H1 (cell line): ENCODE measurements around the gene RCBTB2. TPM values are rescaled to one million over a fixed set of nuclear protein-coding genes. Genes with fewer than 3 reads are reported as not detected.

Source experiments
- CTCF ChIA-PET: fragments of 300-600 bp; sonication (Branson Sonifier 250); formaldehyde crosslinking; loops from one replicate; lab custom pipeline; 2021; ENCODE audit not compliant: partially characterized antibody; lab: Charles Lee
- POLR2A ChIA-PET: fragments of 300-600 bp; sonication (Branson Sonifier 250); formaldehyde crosslinking; loops from one replicate; lab custom pipeline; 2021; ENCODE audit warnings: inconsistent platforms; ENCODE audit not compliant: partially characterized antibody; lab: Charles Lee
- DNase-seq, 2 experiments: peaks; one replicate each; pipeline versions ENCODE4 v3.0.0 to v3.0.0-alpha.2; 2010 to 2022; ENCODE audit warnings: low spot score in 2 of 2, low read depth in 1 of 2, mixed read lengths in 1 of 2
- FAIRE-seq: peaks from 2 replicates; lab custom pipeline; 2011; peaks lifted over from hg19 to GRCh38; lab: Jason Lieb, UNC
- H2AFZ ChIP-seq: 2 replicates; pipeline ENCODE4 v1.8.1; 2012; ENCODE audit warnings: low read length, inconsistent platforms
- H2AK5ac ChIP-seq: 2 replicates; pipeline ENCODE4 v1.6.1; 2013; ENCODE audit warnings: low read depth, low read length
- H2BK120ac ChIP-seq: replicated peaks from 2 replicates; pipeline ENCODE3; 2013; ENCODE audit warnings: low read depth, low read length, inconsistent platforms
- H2BK12ac ChIP-seq: 2 replicates; pipeline ENCODE4 v1.6.1; 2013; ENCODE audit warnings: low read depth, low read length
- H2BK15ac ChIP-seq: 2 replicates; pipeline ENCODE4 v1.6.1; 2013; ENCODE audit warnings: low read length
- H2BK20ac ChIP-seq: 2 replicates; pipeline ENCODE4 v1.6.1; 2013; ENCODE audit warnings: low read length
- H2BK5ac ChIP-seq: 2 replicates; pipeline ENCODE4 v1.6.1; 2013; ENCODE audit warnings: low read depth, low read length
- H3K14ac ChIP-seq: 2 replicates; pipeline ENCODE4 v1.6.1; 2013; ENCODE audit warnings: inconsistent platforms; ENCODE audit not compliant: insufficient read length
- H3K18ac ChIP-seq: 2 replicates; pipeline ENCODE4 v1.6.1; 2013; ENCODE audit warnings: low read length; ENCODE audit errors: extremely low read depth
- H3K23ac ChIP-seq: 2 replicates; pipeline ENCODE4 v1.6.1; 2013; ENCODE audit warnings: inconsistent platforms; ENCODE audit not compliant: insufficient read length
- H3K23me2 ChIP-seq: 2 replicates; pipeline ENCODE4 v1.6.1; 2013; ENCODE audit warnings: low read depth, low read length
- H3K27ac ChIP-seq: 2 replicates; pipeline ENCODE4 v1.6.1; 2011; ENCODE audit warnings: low read depth, low read length, inconsistent platforms
- H3K27me3 ChIP-seq, 4 experiments: replicated peaks in 1 of 4; 1 replicate in 1 of 4; 2 replicates in 3 of 4; pipeline versions ENCODE4 v1.6.1 to v1.8.1; 2011 to 2013; ENCODE audit warnings: low read length in 3 of 4, mild to moderate bottlenecking in 3 of 4, inconsistent platforms in 2 of 4, mixed read lengths in 2 of 4, moderate library complexity in 1 of 4; ENCODE audit not compliant: control insufficient read depth in 3 of 4, insufficient read depth in 3 of 4; ENCODE audit errors: extremely low read depth in 1 of 4
- H3K36me3 ChIP-seq, 4 experiments: 2 replicates each; pipeline versions ENCODE4 v1.6.1 to v1.8.1; 2011 to 2013; ENCODE audit warnings: mild to moderate bottlenecking in 4 of 4, low read length in 3 of 4, moderate library complexity in 2 of 4, control low read depth in 1 of 4, inconsistent platforms in 1 of 4; ENCODE audit not compliant: insufficient read depth in 4 of 4, control insufficient read depth in 2 of 4
- H3K4ac ChIP-seq: replicated peaks from 2 replicates; pipeline ENCODE3; 2013; ENCODE audit warnings: low read length, low read depth, mixed read lengths, inconsistent platforms; ENCODE audit not compliant: insufficient read length
- H3K4me1 ChIP-seq, 4 experiments: replicated peaks in 1 of 4; 1 replicate in 1 of 4; 2 replicates in 3 of 4; pipeline versions ENCODE4 v1.6.1 to v1.8.1; 2011 to 2013; ENCODE audit warnings: low read length in 3 of 4, inconsistent platforms in 2 of 4, mixed read lengths in 1 of 4; ENCODE audit not compliant: insufficient read depth in 4 of 4, control insufficient read depth in 3 of 4
- H3K4me2 ChIP-seq, 2 experiments: 2 replicates each; pipeline versions ENCODE4 v1.6.1 to v1.8.1; 2011 to 2013; ENCODE audit warnings: low read depth in 2 of 2, low read length in 2 of 2, control low read depth in 1 of 2, inconsistent platforms in 1 of 2, mild to moderate bottlenecking in 1 of 2; ENCODE audit not compliant: insufficient read depth in 1 of 2
- H3K4me3 ChIP-seq, 4 experiments: fragments of 200-600, 300-600 bp in 1 of 4; sonication (generic), shearing (Covaris generic), sonication (Bioruptor Twin) in 1 of 4; 2 replicates each; pipeline versions ENCODE4 v1.5.1 to v1.8.1; 2011 to 2016; ENCODE audit warnings: low read length in 4 of 4, low read depth in 3 of 4, control low read depth in 2 of 4, inconsistent platforms in 2 of 4, mild to moderate bottlenecking in 2 of 4, mixed read lengths in 1 of 4, moderate library complexity in 1 of 4; ENCODE audit not compliant: insufficient read depth in 2 of 4; ENCODE audit errors: extremely low read depth in 1 of 4
- H3K56ac ChIP-seq: replicated peaks from 2 replicates; pipeline ENCODE3; 2013; ENCODE audit warnings: low read depth, mild to moderate bottlenecking, mixed read lengths, low read length, inconsistent platforms; ENCODE audit not compliant: insufficient read length
- H3K79me1 ChIP-seq: 2 replicates; pipeline ENCODE4 v1.6.1; 2013; ENCODE audit warnings: low read depth, low read length, control low read depth
- H3K79me2 ChIP-seq, 2 experiments: 2 replicates each; pipeline versions ENCODE4 v1.6.1 to v1.8.1; 2012 to 2013; ENCODE audit warnings: low read length in 2 of 2, mild to moderate bottlenecking in 2 of 2, inconsistent platforms in 1 of 2; ENCODE audit not compliant: insufficient read depth in 2 of 2, control insufficient read depth in 1 of 2
- H3K9ac ChIP-seq, 4 experiments: replicated peaks in 1 of 4; 1 replicate in 1 of 4; 2 replicates in 3 of 4; pipeline versions ENCODE4 v1.6.1 to v1.8.1; 2011 to 2013; ENCODE audit warnings: low read depth in 3 of 4, low read length in 3 of 4, control low read depth in 2 of 4, mild to moderate bottlenecking in 2 of 4, moderate library complexity in 2 of 4, inconsistent platforms in 1 of 4; ENCODE audit errors: extremely low read depth in 1 of 4
- H3K9me3 ChIP-seq, 2 experiments: 2 replicates each; pipeline versions ENCODE4 v1.6.1 to v1.8.1; 2012 to 2013; ENCODE audit warnings: mild to moderate bottlenecking in 2 of 2, moderate library complexity in 2 of 2, control low read depth in 1 of 2, inconsistent platforms in 1 of 2, low read depth in 1 of 2, low read length in 1 of 2, mixed read lengths in 1 of 2; ENCODE audit not compliant: insufficient read depth in 2 of 2
- H4K20me1 ChIP-seq, 2 experiments: replicated peaks in 1 of 2; 2 replicates each; pipeline versions ENCODE3 to v1.8.1; 2011 to 2013; ENCODE audit warnings: inconsistent platforms in 2 of 2, low read length in 2 of 2, mild to moderate bottlenecking in 1 of 2; ENCODE audit not compliant: insufficient read depth in 2 of 2, control insufficient read depth in 1 of 2
- H4K5ac ChIP-seq: 2 replicates; pipeline ENCODE4 v1.6.1; 2013; ENCODE audit warnings: low read length, low read depth, mixed read lengths, inconsistent platforms; ENCODE audit not compliant: insufficient read length
- H4K8ac ChIP-seq: 2 replicates; pipeline ENCODE4 v1.8.0; 2013; ENCODE audit warnings: mild to moderate bottlenecking, moderate library complexity, low read length, inconsistent platforms; ENCODE audit not compliant: insufficient read depth; ENCODE audit errors: extremely low read depth
- H4K91ac ChIP-seq: replicated peaks from 2 replicates; pipeline ENCODE3; 2013; ENCODE audit warnings: low read length, mixed read lengths, inconsistent platforms; ENCODE audit not compliant: insufficient read length
- ASH2L ChIP-seq: fragments of 200-600, 300-600 bp; sonication (generic); IDR thresholded peaks from one replicate; pipeline ENCODE4 v1.7.1; 2017; ENCODE audit warnings: low read length
- BACH1 ChIP-seq: IDR thresholded peaks from 2 replicates; pipeline ENCODE4 v1.6.1; 2012; ENCODE audit warnings: low read length, improper control_type of control experiment
- CBX8 ChIP-seq: fragments of 300-800, 300-1000 bp; sonication (generic); IDR thresholded peaks from 2 replicates; pipeline ENCODE4 v1.7.1; 2016; ENCODE audit warnings: low read depth, low read length, borderline replicate concordance
- FOSL1 ChIP-seq: IDR thresholded peaks from 2 replicates; pipeline ENCODE4 v1.6.1; 2011; ENCODE audit warnings: mild to moderate bottlenecking, low read depth, low read length, moderate library complexity; ENCODE audit not compliant: insufficient read depth
- RBBP5 ChIP-seq: IDR thresholded peaks from 2 replicates; pipeline ENCODE4 v1.7.1; 2012; ENCODE audit warnings: low read depth, mild to moderate bottlenecking, inconsistent platforms, low read length, moderate library complexity, borderline replicate concordance
- SIRT6 ChIP-seq: IDR thresholded peaks from one replicate; pipeline ENCODE4 v1.7.1; 2012; ENCODE audit warnings: low read length, inconsistent platforms
- SP1 ChIP-seq: IDR thresholded peaks from 2 replicates; pipeline ENCODE4 v1.6.1; 2011; ENCODE audit warnings: low read depth, low read length
- SUZ12 ChIP-seq: fragments of 200-600 bp; sonication (generic); IDR thresholded peaks from 2 replicates; pipeline ENCODE4 v1.6.1; 2012; ENCODE audit warnings: mild to moderate bottlenecking, inconsistent platforms, low read length, moderate library complexity, mixed read lengths
- TAF1 ChIP-seq: IDR thresholded peaks from 2 replicates; pipeline ENCODE4 v1.6.1; 2011; ENCODE audit warnings: mild to moderate bottlenecking, low read depth, low read length
- TAF7 ChIP-seq: optimal IDR thresholded peaks from 2 replicates; pipeline ENCODE3; 2011; ENCODE audit warnings: low read depth, mild to moderate bottlenecking, inconsistent platforms, low read length, moderate library complexity, borderline replicate concordance
- YY1 ChIP-seq: IDR thresholded peaks from 2 replicates; pipeline ENCODE4 v1.6.1; 2011; ENCODE audit warnings: low read depth, mild to moderate bottlenecking, low read length
- ZNF274 ChIP-seq: IDR thresholded peaks from 2 replicates; pipeline ENCODE4 v1.7.0; 2012; ENCODE audit warnings: low read length, borderline replicate concordance; ENCODE audit errors: extremely low read depth
- WGBS, 2 experiments: shearing (Covaris generic) in 1 of 2; methylation state at CpG; one replicate each; pipeline versions ENCODE4 v1.1.6 to v1.1.7; 2013 to 2015; ENCODE audit warnings: low lambda C conversion rate in 2 of 2, mixed read lengths in 2 of 2, inconsistent platforms in 1 of 2, low coverage in 1 of 2, missing lambda C conversion rate in 1 of 2; ENCODE audit not compliant: insufficient replicate concordance in 2 of 2, insufficient coverage in 1 of 2, insufficient read length in 1 of 2; ENCODE audit errors: extremely low coverage in 1 of 2, missing lambda C conversion rate in 1 of 2; 5-methylcytosine and 5-hydroxymethylcytosine counted together
- polyA plus RNA-seq, 7 experiments: library from polyadenylated mRNA; depleted of rRNA in 3 of 7; stranded (reverse) in 5 of 7; unstranded in 2 of 7; fragments of >200 nt in 5 of 7; fragments of 200-250 nt in 2 of 7; gene quantifications; 1 replicate in 5 of 7; 2 replicates in 1 of 7; 4 replicates in 1 of 7; pipeline versions ENCODE4 v1.2.1 to v1.2.3, GENCODE V29; 2011 to 2013; ENCODE audit warnings: missing spikeins in 2 of 7, mixed read lengths in 2 of 7
- total RNA-seq: library from RNA; stranded (reverse); fragmentation: NEBNext Ultra II Directional; extraction: Animal tissue kit (Norgen Biotek cat#: 25700); gene quantifications from 2 replicates; pipeline ENCODE4 v1.2.1, GENCODE V29; 2021
- TF ChIP-seq, protein P1 (sequence below): IDR thresholded peaks from 2 replicates; pipeline ENCODE4 v1.6.1; 2011; ENCODE audit warnings: low read depth, mild to moderate bottlenecking, low read length; ENCODE audit not compliant: insufficient read depth
- TF ChIP-seq, protein P2 (sequence below): IDR thresholded peaks from 2 replicates; pipeline ENCODE4 v1.6.1; 2012; ENCODE audit warnings: inconsistent platforms

Gene RCBTB2
- total and polyA plus RNA-seq, 2 of the 8 experiments (the other 6 are each of a cell fraction or from before 2014, with no cell fraction given) = 5.2 to 8.4 TPM

DNA sequence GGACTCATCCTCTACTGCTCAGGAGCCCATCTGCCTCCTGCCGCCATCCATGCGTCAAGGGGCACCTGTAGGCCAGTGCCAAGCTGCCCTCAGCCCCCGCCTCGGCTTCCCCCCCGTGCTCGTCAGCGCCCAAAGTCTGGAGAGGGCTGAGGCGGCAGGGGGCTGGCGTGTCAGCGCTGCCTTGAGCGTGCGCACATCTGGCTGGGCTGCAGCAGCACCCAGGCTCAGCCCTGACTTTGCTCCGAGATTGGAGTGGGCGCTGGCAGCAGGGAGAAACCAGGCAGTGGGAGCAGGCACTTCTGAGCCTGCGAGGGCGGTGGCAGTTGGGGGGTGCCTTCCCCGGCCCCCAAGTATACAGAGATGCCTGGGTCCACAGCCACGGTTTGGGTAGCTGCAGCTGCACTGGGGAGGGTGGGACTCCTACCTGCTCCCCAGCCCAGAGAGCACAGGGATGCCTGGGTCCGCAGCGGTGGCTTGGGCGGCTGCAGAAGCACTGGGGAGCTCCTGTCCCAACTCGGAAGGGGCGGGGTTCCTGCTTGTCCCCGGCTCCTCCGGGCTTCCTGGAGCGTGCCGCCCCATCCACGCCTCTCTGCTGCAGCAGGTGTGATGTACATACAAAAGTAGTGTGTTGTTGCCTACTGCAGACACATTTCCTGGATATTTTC lies 75.2 kb downstream of the RCBTB2 start:
- no peak overlapping the region for H3K4ac ChIP-seq
- no peak overlapping the region for H2BK5ac ChIP-seq
- CTCF ChIA-PET = interaction anchor here (1.0 to 1.2 kb wide), 2 partner anchors 96 to 124 kb away, joined by 3 to 4 read pairs; no protein-coding TSS in a partner anchor
- no peaks in the 10 kb centered on the region for H3K27me3 ChIP-seq
- H4K91ac ChIP-seq = no peak overlapping the region
- no peak overlapping the region for H3K4me2 ChIP-seq
- H2AK5ac ChIP-seq = no peak overlapping the region
- no peak overlapping the region for H3K14ac ChIP-seq
- H4K8ac ChIP-seq = no peak overlapping the region
- H2BK20ac ChIP-seq = no peak overlapping the region
- POLR2A ChIA-PET = no interaction called here
- no peaks in the 10 kb centered on the region for H3K79me2 ChIP-seq
- no peak overlapping the region for H3K23ac ChIP-seq
- WGBS, 2 experiments = 93% methylated on average over 23 of the region's 28 CpGs; no CpG with 5 or more reads in 1 of the 2 experiments
- H2BK15ac ChIP-seq = no peak overlapping the region
- H3K27ac ChIP-seq = no peak overlapping the region
- no peak overlapping the region for H3K56ac ChIP-seq
- H3K23me2 ChIP-seq = no peaks in the 10 kb centered on the region
- H3K18ac ChIP-seq = no peak overlapping the region
- FAIRE-seq (no peak), DNase-seq (no peak)
- H4K20me1 ChIP-seq = no peaks in the 10 kb centered on the region
- no peaks in the 10 kb centered on the region for H3K79me1 ChIP-seq
- H3K9ac ChIP-seq = no peak overlapping the region
- H3K4me3 ChIP-seq = no peak overlapping the region
- no peak overlapping the region for H2BK120ac ChIP-seq
- H4K5ac ChIP-seq = no peak overlapping the region
- H3K4me1 ChIP-seq = peaks cover 0 to 2% (median 0%) of the 10 kb centered on the region in 4 experiments; a peak in 1 of 7 replicates
- no peak overlapping the region for H2BK12ac ChIP-seq
- no peak overlapping the region for H2AFZ ChIP-seq
- no peaks in the 10 kb centered on the region for H3K9me3 ChIP-seq
- no peaks in the 10 kb centered on the region for H3K36me3 ChIP-seq
- no peak for TF ChIP-seq ZNF274
- TF ChIP-seq SIRT6 = no peak
- TF ChIP-seq FOSL1 = no peak
- TF ChIP-seq, protein P1, sequence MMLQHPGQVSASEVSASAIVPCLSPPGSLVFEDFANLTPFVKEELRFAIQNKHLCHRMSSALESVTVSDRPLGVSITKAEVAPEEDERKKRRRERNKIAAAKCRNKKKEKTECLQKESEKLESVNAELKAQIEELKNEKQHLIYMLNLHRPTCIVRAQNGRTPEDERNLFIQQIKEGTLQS = no peak
- TF ChIP-seq TAF7 = no peak
- TF ChIP-seq CBX8 = no peak
- TF ChIP-seq SP1 = no peak
- no peak for TF ChIP-seq RBBP5
- TF ChIP-seq TAF1 = no peak
- TF ChIP-seq ASH2L = no peak
- TF ChIP-seq, protein P2, sequence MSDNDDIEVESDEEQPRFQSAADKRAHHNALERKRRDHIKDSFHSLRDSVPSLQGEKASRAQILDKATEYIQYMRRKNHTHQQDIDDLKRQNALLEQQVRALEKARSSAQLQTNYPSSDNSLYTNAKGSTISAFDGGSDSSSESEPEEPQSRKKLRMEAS = no peak
- no peak for TF ChIP-seq BACH1
- no peak for TF ChIP-seq YY1
- no peak for TF ChIP-seq SUZ12
